Measurements from ENCODE around the gene ORM1.
"Not testable (repeated sequence)": the region's sequence is repeated elsewhere in the genome, so short reads cannot be mapped to it uniquely, and the experiment has no call there.

ORM1 gene

GRCh38 chr9:114322831-114323531 lies at the start of gene ORM1:
ORM1 (plus strand) TSS chr9:114323098; CDS start chr9:114323134, 36 bp downstream.
- not testable (repeated sequence) for DNase-seq (ENCODE audit: low read depth in 2 of 2)

DNA sequence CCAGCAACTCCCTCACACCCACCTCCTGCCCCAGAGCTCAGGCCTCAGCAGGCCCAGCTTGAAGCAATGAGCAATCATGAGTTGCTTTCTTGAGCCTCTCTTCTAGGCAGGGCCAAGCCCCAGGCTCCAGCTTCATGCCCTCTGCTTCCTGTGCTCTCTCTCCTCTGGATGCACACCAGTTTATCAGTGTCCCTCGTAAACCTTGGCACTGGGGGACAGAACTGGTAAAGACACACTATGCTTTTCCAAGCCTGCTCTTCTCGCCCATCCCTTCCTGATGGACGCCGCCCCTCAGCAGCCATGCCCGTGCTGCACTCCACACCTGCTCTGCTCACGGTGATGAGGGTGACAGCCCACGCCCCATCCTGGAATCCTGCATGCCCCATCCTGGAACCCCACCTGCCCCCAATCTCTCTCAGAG lies 49.4 kb upstream of the ORM1 start:
- DNase-seq (ENCODE audit: low read depth in 2 of 2): no peak

DNA sequence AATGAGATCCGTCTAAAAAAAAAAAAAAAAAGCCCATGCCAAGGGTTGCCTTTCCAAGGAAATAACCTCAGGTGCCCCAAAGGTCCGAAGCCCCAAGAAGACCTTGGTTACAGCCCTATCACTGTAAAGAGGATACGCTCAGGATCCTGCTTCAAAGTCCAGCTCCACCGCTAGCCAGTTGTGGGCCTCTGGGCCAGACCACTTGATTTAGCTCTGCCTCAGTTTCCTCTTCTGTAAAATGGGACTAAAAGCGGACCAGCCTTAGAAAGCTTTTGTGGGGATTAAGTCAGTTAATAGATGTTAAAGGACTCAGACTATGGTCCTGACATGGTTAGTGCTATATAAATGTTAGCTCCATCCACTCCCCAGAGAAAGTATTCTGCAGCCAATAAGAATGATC lies 48.7 kb upstream of the ORM1 start:
- DNase-seq (ENCODE audit: low read depth in 2 of 2): no peak

- no peak for DNase-seq (ENCODE audit: low read depth in 2 of 2)
These were observed 47.5 kb upstream of the ORM1 start for GRCh38 chr9:114275246-114276004.

- DNase-seq (ENCODE audit: low read depth in 2 of 2): no peak
These were observed 45.7 kb upstream of the ORM1 start for GRCh38 chr9:114276908-114277821.

DNA sequence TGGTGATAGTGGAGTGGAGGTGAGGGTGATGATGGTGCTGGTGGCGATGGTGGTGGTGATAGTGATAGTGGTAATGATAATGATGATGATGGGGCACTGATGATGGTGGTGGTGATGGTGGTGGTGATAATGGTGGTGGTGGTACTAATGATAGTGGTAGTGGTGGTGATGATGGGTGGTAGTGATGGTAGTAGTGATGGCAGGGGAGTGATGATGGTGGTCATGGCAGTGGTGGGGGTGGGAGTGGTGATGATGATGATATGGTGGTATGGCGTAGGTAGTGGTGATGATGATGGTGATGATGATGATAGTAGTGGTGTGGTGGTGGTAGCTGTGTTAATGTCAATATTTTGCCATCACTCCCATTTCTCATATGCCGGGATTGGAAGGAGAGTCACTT lies 44.5 kb upstream of the ORM1 start:
- no peak for DNase-seq (ENCODE audit: low read depth in 2 of 2)

DNA sequence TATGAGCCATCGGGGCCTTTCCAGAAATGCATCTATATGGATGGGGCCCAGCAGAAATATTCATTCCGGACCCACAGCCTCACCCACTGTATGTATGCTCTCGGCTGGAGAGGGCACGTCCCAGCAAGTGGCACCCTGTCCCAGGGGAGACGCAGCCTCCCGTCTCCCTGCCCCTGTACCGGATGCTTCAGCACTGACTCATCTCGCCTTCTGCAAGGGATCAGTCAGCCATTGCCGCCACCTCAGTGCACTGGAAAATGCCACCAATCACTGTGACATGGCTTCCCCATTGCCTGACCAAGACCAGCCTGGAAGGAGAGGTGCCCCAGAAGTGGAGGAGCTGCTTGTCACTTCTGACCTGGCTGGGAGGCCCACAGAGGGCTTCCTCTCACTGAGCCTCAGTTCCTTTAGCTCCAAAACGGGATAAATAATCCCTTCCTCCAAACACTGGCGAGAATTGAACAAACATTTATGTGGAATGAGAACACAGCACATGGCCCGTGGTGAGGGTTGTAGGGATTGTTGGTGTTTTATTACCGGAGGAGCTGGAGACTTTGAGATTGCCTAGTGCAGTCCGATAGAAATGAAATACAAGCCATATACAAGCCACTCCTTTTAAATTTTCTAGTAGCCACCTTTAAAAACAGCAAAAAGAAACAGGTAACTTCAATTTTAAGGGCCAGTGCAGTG lies 43.9 kb upstream of the ORM1 start:
- no peak for DNase-seq (ENCODE audit: low read depth in 2 of 2)

- DNase-seq (ENCODE audit: low read depth in 2 of 2): no peak
These were observed 43.2 kb upstream of the ORM1 start for GRCh38 chr9:114279693-114280092.

- DNase-seq (ENCODE audit: low read depth in 2 of 2): no peak
These were observed 42.0 kb upstream of the ORM1 start for GRCh38 chr9:114280636-114281472.

GRCh38 chr9:114281473-114282103 lies 41.3 kb upstream of the ORM1 start:
- DNase-seq (ENCODE audit: low read depth in 2 of 2): no peak

- no peak for DNase-seq (ENCODE audit: low read depth in 2 of 2)
These were observed 40.8 kb upstream of the ORM1 start for GRCh38 chr9:114282104-114282485.

GRCh38 chr9:114282507-114282906 lies 40.4 kb upstream of the ORM1 start:
- no peak for DNase-seq (ENCODE audit: low read depth in 2 of 2)

- DNase-seq (ENCODE audit: low read depth in 2 of 2): no peak
These were observed 40.0 kb upstream of the ORM1 start for GRCh38 chr9:114282926-114283325.

DNA sequence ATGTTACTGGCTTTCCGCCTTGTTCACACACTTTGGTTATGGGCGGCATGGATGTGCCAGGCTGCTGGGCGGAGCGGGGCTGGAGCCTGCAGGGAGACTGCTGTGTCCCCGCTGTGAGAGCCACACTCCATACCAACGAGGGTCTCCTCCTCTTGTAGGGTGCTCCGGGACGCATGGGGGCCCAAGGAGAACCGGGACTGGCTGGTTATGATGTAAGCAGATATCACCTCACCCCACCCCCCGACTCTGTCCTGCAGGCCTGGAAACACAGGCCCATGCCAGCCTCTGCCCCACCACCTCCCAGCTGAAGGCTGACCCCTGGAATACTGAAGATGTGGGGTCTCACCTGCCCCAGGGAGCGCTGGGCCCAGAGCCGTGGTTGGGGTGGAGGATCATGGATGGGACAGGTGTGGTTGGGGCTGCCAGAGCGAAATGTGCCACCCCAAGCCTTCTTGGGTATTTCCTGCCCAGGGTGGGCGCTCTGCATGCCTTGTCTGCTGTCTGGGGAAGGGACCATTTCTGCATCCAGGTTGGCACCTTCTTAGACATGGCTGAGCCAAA lies 39.3 kb upstream of the ORM1 start:
- DNase-seq (ENCODE audit: low read depth in 2 of 2): no peak

GRCh38 chr9:114284316-114285060 lies 38.4 kb upstream of the ORM1 start:
- DNase-seq (ENCODE audit: low read depth in 2 of 2): no peak

- DNase-seq (ENCODE audit: low read depth in 2 of 2): no peak
These were observed 37.6 kb upstream of the ORM1 start for GRCh38 chr9:114285166-114285867.

- no peak for DNase-seq (ENCODE audit: low read depth in 2 of 2)
These were observed 36.7 kb upstream of the ORM1 start for GRCh38 chr9:114286146-114286679.
